Activated CD8-positive, alpha-beta memory T cell treated with anti-CD3 and anti-CD28 coated beads, Interleukin-2, amount 50 U/mL, for 24 hours (primary cell): ENCODE results near the gene LMTK2.

Experiments
- DNase-seq: peaks from one replicate; pipeline ENCODE4 v3.0.0-alpha.2; 2020; ENCODE audit errors: extremely low read depth

Gene LMTK2

GRCh38 chr7:98234429-98235147 lies 127.9 kb downstream of the LMTK2 start:
- no peak for DNase-seq

GRCh38 chr7:98235901-98236300 lies 129.2 kb downstream of the LMTK2 start:
- DNase-seq, result no peak

GRCh38 chr7:98236355-98237185 lies 129.9 kb downstream of the LMTK2 start:
- no peak for DNase-seq

- DNase-seq, result no peak
Measured at GRCh38 chr7:98238076-98238475, 131.4 kb downstream of the LMTK2 start.

GRCh38 chr7:98238976-98239375 lies 132.3 kb downstream of the LMTK2 start:
- DNase-seq, result no peak

DNA sequence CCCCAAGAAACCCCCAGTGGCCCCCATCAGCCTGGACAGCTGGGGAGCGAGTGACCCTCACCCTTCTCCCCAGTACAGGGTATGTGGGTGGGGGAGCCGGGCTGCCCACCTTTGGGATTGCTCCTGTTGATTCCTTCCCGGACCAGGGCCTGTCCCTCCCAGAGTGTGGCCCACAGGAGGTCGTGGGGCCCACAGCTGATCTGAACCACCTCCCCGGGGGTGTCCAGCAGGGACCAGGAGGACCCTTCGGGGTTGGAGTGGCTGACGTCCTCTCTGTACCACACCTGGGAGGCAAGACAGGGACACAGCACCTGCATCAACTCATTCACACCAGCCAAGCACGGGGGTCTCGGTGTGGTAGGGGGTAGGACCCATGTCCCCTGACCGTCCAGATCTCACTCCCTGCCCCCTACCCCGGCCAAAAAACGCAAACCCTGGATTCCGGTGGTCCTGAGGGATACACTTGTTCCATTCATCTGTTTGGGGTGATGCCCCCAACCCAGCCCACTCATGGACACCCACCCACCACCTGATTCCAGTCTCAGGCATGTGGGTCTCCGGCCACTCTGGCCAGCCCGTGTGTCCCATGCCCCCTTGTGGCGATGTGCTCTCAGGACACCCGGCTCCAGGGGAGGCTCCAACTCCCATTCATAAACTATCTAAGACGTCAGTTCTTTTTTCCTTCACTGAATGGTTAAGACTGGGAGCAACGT lies 134.5 kb downstream of the LMTK2 start:
- no peak for DNase-seq

GRCh38 chr7:98241674-98242241 lies 135.1 kb downstream of the LMTK2 start:
- no peak for DNase-seq

- no peak for DNase-seq
Measured at GRCh38 chr7:98242342-98242741, 135.7 kb downstream of the LMTK2 start.

DNA sequence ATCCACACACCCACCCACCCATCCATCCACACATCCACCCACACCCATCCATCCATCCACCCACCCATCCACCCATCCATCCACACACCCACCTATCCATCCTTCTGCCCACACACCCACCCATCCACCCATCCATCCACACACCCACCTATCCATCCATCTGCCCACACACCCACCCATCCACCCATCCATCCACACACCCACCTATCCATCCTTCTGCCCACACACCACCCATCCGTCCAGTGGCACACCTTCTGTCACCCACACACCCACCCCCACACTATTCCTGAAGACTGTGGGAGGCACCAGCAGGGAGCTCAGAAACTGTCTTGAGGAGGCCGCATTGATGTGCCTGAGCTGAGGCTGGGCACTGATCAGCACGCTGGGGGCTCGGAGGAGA lies 136.3 kb downstream of the LMTK2 start:
- DNase-seq, result no peak

- DNase-seq, result no peak
Measured at GRCh38 chr7:98244871-98245270, 138.2 kb downstream of the LMTK2 start.

DNA sequence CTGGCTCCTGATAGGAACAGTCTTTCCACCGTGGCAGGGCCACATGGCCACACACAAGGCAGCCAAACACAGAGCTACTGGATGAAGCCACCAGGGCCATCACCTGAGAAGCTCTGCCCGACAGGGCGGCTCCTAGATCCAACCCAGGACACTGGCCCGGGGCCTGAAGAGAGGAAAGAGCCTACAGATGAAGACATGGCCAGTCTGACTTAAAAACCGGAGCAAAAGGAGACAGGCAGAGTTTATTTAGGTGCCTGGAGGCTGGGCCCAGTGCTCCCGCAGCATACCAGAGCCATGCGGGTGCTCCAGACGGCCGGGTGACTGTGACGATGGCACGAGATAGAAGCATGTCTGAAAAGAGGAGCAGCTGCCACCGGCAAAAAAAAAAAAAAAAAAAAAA lies 141.5 kb downstream of the LMTK2 start:
- DNase-seq, result no peak

DNA sequence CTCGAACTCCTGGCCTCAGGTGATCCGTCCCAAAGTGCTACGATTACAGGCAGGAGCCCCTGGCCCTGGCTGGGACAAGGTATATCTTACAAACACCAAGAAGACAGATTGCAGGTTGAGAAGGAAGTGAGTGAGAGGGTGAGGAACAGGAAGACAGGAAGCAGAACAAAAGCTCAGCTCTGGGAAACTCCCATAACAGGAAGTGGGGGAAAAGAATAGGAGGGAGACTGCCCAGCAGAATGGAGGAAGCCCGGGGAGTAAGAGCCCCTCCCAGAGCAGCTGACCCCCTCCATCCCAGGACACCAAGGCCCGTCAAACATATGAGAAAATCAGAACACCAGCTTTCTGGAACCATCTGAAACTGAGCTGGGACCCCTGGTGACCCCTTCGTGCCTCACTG lies 142.4 kb downstream of the LMTK2 start:
- no peak for DNase-seq

DNA sequence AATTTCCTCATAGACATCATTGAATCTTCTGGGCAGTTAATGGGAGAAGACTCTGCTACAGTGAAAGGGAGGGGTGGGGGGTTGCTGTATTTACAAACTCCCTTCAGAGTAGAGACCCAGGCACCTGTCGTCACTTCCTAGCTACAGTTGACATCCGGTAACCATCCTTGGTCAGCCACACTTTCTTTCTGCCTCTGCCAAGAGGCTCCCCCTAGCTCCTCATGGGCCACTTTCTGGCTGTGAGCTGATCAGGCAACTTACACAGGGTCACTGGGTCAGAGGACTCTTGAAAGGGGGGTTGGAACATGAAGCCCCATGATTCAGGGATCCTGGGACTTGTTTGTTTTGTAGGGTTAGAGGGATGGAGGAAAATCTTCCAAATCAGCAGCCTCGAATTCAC lies 144.1 kb downstream of the LMTK2 start:
- DNase-seq, result no peak

DNA sequence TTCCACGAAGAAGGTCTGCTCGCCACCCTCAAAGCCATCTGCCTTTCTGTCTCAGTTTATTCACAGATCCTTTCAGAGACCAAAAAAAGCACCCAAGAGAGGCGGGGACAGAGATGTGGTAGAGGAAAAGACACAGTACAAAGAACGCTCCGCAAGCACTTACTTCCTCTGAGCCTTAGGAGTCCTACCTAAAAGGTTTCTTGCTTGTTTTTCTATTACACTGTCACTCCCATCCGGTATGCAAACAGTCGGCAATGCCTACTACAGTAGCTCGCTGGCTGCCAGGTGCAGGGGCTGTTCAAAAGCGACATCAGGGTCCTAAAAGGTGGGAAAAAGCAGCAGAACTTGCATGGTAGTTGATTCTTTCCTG lies 144.6 kb downstream of the LMTK2 start:
- no peak for DNase-seq

DNA sequence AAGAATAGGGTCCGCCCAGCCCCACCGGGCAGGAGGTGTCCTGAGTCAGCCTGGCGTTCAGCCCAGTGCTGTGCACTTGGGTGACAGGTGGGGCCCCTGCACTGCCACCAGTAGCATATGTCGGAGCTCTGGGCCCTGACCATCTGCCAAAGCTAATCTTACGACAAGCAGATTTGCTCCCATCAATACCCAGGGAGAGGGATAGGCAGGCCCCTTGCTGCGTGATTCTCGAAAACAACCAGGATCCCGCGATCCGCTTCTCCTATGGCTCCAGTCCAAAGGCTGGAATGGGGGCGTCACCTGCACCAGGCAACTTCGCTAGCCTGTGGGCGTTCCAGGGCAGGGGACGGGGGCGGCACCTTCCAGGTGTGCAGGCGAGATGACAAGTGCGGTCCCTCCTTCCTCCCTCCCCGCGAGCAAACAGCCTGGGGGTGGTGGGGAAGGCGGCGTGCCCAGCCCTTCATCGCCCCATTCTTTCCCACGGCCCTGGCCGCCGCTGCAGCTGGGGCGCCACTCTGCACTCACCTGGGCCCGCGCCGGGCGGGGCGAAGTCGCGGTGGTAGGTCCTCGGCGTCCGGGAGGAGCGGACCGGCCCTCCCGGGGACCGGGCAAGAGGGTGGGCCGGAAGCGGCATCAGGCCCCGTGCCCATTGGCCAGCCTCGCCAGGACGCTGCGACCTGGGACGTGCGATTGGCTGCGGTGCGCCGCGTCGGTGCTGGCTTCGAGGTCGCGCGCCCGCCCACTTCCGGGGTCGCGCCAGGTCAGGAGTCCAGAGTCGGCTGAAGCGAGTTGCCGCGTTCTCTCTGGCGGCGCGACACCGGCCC lies 145.2 kb downstream of the LMTK2 start, which contains the start of gene TECPR1:
TECPR1 (minus strand) TSS at position 632 of the 824 bp plus-strand sequence. CDS start 6,086 bp downstream, outside the sequence.
- peak; percentile 72 for DNase-seq

GRCh38 chr7:98252425-98253054 lies 145.9 kb downstream of the LMTK2 start:
- no peak for DNase-seq

DNA sequence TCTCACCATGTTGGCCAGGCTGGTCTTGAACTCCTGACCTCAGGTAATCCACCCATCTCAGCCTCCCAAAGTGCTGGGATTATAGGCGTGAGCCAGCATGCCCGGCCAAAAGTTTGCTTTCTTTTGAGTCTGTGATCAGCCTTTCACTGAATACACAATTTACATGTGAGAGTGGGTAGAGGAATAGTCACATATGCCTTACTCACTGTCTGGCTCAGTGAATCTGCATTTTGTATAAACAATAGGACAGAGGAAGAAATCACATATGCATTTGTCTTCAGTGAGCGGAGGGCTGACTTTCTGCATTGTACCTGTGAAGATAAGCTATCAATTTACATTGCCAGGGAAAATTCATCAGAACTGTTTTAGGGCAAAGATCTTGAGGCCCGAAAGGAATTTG lies 147.9 kb downstream of the LMTK2 start:
- no peak for DNase-seq

DNA sequence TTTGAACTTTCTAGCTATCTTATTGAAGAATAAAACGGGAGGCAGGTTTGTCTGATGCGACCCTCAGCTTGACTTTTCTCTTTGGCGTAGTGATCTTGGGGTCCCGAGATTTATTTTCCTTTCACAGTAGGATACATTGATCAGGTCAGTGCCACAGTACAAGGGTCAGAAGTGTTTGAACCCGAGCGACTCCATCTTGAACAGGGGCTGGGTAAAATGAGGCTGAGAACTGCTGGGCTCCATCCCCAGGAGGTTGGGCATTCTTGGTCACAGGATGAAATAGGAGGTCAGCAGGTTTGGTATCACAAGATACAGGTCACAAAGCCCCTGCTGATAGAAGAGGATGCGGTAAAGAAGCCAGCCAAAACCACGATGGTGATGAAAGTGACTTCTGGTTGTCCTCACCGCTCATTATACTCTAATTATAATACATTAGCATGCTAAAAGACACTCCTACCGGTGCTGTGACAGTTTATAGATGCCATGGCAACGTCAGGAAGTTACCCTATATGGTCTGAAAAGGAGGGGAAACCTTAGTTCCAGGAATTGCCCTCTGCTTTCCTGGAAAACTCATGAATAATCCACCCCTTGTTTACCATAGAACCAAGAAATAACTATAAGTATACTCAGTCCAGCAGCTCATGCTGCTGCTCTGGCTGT lies 148.4 kb downstream of the LMTK2 start:
- no peak for DNase-seq

DNA sequence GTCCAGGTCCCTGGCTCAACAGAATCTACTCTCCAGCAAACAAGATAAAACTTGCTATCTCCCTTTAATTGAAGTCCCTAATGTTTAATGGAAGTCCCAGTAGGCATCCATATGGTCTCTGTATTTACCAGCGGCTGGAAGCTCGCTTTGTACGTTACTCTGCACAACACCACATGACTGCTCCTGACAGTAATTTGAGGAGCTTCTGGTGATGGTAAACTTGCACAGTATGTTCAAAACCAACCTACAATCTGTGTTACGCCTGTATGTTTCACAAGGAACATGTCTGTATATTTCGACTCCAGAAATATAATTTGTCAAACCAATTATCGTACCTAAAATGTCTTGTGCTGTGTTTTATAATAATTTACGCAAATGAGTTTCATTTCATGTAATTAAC lies 149.8 kb downstream of the LMTK2 start:
- DNase-seq, result no peak

DNA sequence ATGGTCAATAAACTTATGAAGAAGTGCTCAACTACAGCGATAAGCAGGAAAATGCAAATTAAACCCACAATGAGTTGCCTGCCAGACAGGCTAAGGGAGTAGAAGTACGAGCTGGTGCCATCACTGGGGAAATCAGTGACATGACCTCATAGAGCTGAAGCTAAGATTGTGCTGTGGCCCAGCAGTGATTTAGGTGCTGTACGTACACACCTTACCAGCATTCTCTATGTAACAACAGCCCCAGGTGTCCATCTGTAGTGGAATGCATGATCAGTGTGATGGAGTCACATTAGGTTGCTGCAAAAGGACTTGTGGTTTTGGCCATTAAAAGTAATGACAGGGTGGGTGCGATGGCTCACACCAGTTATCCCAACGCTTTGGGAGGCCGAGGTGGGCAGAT lies 151.0 kb downstream of the LMTK2 start:
- DNase-seq, result no peak
